GM23338 (cell line): ENCODE data around the gene ANO6.

ENCODE experiments used
- CREB1 ChIP-seq: fragments of 250-450 bp; sonication (Bioruptor Pico); IDR thresholded peaks from 2 replicates; pipeline ENCODE4 v1.5.0; 2020; ENCODE audit warnings: low read depth, mild to moderate bottlenecking, moderate library complexity
- CTCF ChIP-seq, 2 experiments: fragments of 200-600 bp in 1 of 2; sonication (generic) in 1 of 2; conservative IDR thresholded peaks; 2 replicates each; pipeline versions ENCODE4 v1.5.1 to v1.6.1; 2016 to 2017; ENCODE audit warnings: antibody characterized with exemption in 2 of 2, low read depth in 2 of 2, mild to moderate bottlenecking in 2 of 2, moderate library complexity in 1 of 2
- EZH2phosphoT487 ChIP-seq: fragments of 200-600 bp; sonication (generic); IDR thresholded peaks from one replicate; pipeline ENCODE4 v1.8.1; 2018; ENCODE audit warnings: antibody characterized with exemption; ENCODE audit not compliant: unreplicated experiment
- JUNB ChIP-seq: IDR thresholded peaks from one replicate; pipeline ENCODE4 v1.6.1; 2016; ENCODE audit warnings: antibody characterized with exemption; ENCODE audit not compliant: unreplicated experiment

- TF ChIP-seq CTCF (conservative IDR thresholded peaks at IDR 0.05; ENCODE audit: low read depth in 2 of 2): no peak
- TF ChIP-seq EZH2phosphoT487: no peak
- no peak for TF ChIP-seq JUNB
- TF ChIP-seq CREB1 (CRISPR knock-in tag): no peak
These were observed 139.8 kb downstream of the ANO6 start for GRCh38 chr12:45355730-45356129.
